ENCODE measurements around the gene PI4KA.

Gene PI4KA

GRCh38 chr22:20811171-20811570, 47.4 kb downstream of the PI4KA start:
- TF ChIP-seq CTCF (IDR thresholded peaks at IDR 0.05; ENCODE audit: low read depth, low read length, missing control alignments), result no peak
- DNase-seq (ENCODE audit: low read depth), result no peak
- H3K4me3 ChIP-seq (ENCODE audit: low read depth, low read length), result no peak overlapping the region
- in situ Hi-C loops (cut with HindIII; ENCODE audit: low sequenced_read_pairs), result no loop called here

- in situ Hi-C loops (cut with HindIII; ENCODE audit: low sequenced_read_pairs), result no loop called here
- TF ChIP-seq CTCF (IDR thresholded peaks at IDR 0.05; ENCODE audit: low read depth, low read length, missing control alignments), result no peak
- H3K4me3 ChIP-seq (ENCODE audit: low read depth, low read length), result no peak overlapping the region
- DNase-seq (ENCODE audit: low read depth), result no peak
Measured at GRCh38 chr22:20810645-20811044, 48.0 kb downstream of the PI4KA start.

GRCh38 chr22:20809538-20810185, 48.9 kb downstream of the PI4KA start:
- no peak for TF ChIP-seq CTCF (IDR thresholded peaks at IDR 0.05; ENCODE audit: low read depth, low read length, missing control alignments)
- in situ Hi-C loops (cut with HindIII; ENCODE audit: low sequenced_read_pairs), result no loop called here
- no peak overlapping the region for H3K4me3 ChIP-seq (ENCODE audit: low read depth, low read length)
- DNase-seq (ENCODE audit: low read depth), result no peak

GRCh38 chr22:20808844-20809243, 49.8 kb downstream of the PI4KA start:
- H3K4me3 ChIP-seq (ENCODE audit: low read depth, low read length), result no peak overlapping the region
- in situ Hi-C loops (cut with HindIII; ENCODE audit: low sequenced_read_pairs), result no loop called here
- DNase-seq (ENCODE audit: low read depth), result no peak
- TF ChIP-seq CTCF (IDR thresholded peaks at IDR 0.05; ENCODE audit: low read depth, low read length, missing control alignments), result no peak

- peak; percentile 27 for DNase-seq (ENCODE audit: low read depth)
- in situ Hi-C loops (cut with HindIII; ENCODE audit: low sequenced_read_pairs), result no loop called here
- TF ChIP-seq CTCF (IDR thresholded peaks at IDR 0.05; ENCODE audit: low read depth, low read length, missing control alignments), result no peak
- no peak overlapping the region for H3K4me3 ChIP-seq (ENCODE audit: low read depth, low read length)
Measured at GRCh38 chr22:20807315-20807752, 51.3 kb downstream of the PI4KA start.

GRCh38 chr22:20805972-20806471, 52.6 kb downstream of the PI4KA start:
- DNase-seq (ENCODE audit: low read depth), result no peak
- in situ Hi-C loops (cut with HindIII; ENCODE audit: low sequenced_read_pairs), result no loop called here
- H3K4me3 ChIP-seq (ENCODE audit: low read depth, low read length), result no peak overlapping the region
- no peak for TF ChIP-seq CTCF (IDR thresholded peaks at IDR 0.05; ENCODE audit: low read depth, low read length, missing control alignments)
